Muscle of back (tissue), 11 donors: Measurements from ENCODE around the gene CAPZB. TPM values are rescaled to one million over a fixed set of nuclear protein-coding genes. Genes with fewer than 3 reads are reported as not detected.
A peak's percentile ranks its signal among the peaks of the same experiment; 100 is the strongest.

Experiments used
- DNase-seq, 3 donors: peaks; one replicate each; pipeline versions ENCODE4 v3.0.0 to v3.0.0-alpha.2; 2013
- polyA plus RNA-seq, 10 donors: library from polyadenylated mRNA; unstranded; fragments of 120-200 nt; gene quantifications; one replicate each; pipeline ENCODE4 v1.2.1, GENCODE V29; 2013; ENCODE audit not compliant: insufficient read length in 10 of 10

The CAPZB gene
- polyA plus RNA-seq, 10 donors = 218 to 290 (median 246) TPM

DNA sequence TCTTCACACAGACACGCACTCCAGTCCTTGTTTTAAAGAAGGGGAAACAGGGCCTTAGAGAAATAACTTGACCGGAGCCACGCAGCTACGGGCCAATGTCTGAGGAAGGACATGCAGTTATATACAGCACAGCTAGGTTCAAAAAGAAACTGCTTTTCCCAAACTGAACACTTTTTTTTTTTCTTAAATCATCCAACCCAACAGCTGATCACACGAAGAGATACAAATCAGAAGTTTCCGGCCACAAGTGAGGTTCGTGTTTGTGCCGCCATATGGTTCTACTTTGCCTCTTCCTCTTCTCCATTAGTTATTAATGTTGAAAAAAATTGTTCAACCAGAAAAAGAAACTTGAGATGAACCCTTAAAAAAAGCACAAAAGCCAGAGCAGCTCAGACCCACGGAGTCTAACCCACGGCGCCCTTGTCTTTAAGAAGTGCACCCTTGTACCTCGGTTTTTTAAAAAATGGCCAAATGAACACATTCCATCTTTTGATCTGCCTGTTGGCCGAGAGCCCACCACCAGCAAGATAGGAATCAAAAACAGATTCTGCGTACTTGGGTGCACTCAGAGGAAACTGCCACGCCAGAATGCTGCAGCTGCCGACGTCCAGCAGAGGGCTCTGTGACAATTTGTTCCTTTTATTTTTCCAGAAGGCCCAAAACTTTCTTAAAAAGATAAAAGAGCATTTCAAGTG is 94.3 kb downstream of the CAPZB start:
- DNase-seq = peak; percentile 80 to 92 (median 84)

DNA sequence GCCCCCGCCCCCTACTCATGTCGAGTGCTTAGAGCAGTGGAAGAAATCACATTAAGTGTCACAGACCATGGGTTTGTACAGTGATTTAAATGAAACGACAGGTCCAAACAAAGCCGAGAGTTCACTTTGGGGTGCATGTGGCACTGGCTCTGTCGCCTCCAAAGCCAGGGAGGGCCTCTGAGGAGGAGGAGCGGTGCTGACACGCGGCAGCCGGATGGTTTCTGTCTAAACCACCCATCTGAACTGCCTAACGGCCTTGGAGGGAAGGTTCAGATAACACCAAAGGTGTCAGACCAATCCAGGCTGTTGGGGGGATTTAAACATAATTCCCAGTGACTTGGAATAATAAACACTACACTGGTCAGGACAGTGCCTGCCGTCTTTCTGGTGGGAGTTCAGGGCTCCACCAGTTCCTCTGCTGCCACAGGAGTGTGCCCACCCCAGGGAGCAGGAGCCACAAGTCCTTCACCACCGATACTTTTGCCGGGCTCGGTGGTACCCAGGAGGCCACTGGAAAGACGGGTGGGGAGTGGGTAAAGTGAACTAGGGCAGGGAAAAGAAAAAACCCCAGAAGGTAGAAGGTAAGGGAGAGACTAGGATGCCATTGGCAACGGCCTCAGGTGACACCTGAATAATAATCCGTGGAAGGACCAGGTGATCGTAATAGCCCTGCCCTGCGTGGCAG is 95.0 kb downstream of the CAPZB start:
- DNase-seq = no peak

DNA sequence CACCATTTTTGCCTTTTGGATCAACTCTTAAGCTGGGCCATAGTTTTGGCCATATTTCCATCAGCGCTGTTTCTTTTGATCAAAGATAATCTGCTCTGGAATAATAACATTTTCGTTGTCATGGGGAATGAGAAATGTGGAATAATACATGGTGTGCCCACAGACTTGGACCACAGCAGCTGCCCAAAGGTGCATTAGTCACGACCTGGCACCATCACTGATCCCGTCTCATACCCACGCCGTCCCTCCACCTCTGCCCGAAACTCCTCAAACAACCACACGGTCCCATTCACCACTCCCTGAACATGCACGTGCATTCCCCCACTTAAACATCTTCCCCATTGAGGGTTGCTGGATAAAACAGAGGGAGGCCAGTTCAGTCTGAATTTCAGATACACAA is 96.4 kb downstream of the CAPZB start:
- no peak for DNase-seq

DNA sequence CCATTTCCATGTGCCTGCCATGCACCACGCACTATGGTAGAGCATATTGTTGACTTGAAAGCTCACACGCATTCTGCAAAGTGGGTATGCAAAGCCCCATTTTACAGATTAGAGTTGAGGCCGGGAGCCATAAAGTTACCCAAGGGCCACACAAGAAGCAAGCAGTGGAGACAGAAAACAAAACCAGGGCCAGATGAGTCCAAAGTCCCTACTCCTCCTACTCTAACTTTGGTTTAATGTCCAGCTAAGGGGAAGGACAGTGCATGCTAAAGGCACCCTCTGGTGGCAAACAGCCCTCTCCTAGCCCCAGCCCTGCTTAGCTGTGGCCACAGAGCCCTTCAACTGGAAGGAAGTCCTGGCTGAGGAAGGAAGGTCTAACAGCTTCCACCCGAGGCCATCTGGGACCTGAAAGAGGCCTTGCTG is 98.3 kb downstream of the CAPZB start:
- no peak for DNase-seq

DNA sequence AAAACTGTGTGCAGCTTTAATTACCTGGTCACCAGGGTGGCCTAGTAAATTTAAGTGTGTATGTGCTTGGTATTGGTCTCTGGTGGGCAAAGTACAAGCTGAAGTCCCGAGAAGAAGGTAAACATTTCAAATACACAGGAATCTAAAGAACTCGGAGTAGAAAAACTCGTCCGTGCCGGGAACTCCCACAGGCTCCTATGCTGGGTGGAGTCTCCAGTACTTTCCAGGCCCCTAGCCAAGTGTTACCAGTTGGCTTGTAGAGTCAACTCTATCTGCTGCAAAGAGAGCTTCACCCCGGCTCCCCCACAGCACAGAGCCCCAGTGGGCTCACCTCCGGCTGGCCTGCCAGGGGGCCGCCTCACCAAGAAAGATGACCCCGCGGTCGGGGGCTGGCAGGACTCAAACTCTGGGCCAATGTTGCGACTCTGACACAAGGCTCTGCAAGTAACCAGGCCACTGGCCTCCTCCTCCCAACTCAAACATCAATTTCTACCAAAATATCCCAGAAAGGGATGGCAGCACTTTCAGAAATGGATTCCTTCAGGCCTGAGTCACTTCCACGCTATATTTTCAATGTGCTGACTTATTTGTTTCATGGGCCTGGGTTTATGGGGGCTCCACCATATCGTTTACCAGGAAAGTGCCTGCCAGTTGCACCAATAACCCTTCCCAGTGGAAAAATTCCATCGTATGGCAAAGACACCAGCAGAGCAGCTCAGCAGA is 99.3 kb downstream of the CAPZB start:
- DNase-seq = peak; percentile 60 to 88 (median 81)

DNA sequence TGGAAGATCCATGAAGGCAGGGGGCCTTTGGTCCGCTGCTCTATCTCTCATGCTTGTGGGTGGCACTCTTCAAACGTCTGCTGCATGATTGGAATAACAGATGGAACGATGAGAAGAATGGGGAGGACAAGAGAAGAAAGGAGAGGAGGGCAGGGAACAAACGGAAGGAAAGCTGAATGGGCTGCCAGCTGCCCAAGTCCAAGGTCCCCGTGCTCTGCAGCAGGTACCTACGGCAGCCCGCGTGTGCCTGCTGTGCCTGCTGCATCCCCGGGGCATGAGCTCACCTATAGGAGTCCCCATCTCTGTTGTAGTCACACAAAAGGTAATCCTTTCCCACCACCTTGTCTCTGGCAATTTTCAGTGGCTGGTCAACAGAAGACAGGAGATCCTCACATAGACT is 100.1 kb downstream of the CAPZB start:
- DNase-seq = no peak

DNA sequence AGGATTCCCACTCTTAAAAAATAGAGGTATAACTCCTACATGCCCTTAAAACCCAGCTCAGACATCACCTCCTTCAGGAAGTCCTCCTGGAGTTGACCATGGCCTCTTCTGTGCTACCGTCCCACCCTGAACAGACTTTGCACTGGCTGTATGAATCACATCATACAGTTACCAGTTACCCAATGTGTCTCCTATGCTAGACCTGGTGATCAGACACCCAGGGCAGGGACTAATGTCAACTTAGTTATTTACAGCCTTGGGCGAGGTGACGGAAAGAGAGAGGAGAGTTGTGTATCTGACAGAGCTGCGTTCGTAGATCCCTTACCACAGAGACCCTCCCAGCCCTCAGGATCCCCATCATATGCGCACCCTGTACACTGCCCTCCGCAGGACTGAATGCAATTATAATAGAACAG is 100.6 kb downstream of the CAPZB start:
- DNase-seq = no peak

DNA sequence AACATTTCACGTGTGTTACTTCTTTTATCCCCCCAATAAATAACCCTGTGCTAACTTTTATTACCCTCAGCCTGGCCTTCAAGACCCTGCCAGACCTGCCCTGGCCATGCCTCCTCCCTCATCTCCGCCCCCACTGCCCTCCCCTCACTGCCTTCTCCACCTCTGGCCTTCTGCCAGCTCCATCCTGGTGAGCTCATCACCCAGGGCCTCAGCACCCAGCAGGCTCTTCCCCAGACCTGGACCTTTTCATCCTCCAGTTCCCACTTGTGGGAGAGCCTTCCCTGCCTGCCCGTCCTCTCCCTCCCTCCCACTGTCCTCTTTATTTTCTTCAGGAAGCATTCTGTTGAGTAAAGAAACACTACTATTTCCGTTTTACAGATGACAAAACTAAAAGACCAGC is 101.2 kb downstream of the CAPZB start:
- DNase-seq = no peak

DNA sequence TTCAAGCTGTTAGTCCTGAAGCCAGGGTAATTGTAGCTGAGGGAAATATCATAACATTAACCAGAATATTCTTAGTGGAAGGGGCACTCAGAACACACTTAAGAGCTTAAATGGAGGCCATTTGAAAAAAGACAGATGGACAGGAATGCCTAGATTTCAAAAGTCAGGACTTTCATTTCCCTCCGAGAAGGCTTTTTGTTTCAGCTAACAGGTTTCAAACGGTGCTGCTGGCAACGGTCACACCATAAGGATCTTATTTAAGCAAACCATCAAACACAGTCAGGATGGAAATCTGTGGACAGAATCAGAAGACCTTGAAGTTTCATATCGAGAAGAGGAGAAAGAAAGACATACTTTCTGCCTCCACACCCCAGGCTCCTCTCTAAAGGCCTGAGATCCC is 103.1 kb downstream of the CAPZB start:
- DNase-seq = peak in 1 of 3 donors; percentile 51

DNA sequence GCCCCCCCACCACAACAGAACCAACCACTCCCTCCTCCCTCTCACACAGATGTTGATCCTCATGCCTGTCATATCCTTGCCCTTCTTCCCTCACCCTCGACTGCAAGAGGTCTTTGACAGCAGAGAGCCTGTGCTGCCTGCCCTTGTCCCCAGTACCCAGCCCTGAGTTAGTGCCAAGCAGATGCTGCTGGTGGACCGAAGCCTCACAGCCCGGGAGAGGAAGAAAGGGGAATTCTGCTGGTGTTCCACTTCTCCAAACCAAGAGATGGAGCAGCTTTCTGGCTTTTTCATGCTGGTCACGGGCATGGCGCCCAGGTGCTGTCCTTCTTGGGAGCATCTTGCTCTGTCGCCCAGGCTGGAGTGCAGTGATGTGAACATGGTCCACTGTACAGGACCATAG is 104.1 kb downstream of the CAPZB start:
- no peak for DNase-seq

DNA sequence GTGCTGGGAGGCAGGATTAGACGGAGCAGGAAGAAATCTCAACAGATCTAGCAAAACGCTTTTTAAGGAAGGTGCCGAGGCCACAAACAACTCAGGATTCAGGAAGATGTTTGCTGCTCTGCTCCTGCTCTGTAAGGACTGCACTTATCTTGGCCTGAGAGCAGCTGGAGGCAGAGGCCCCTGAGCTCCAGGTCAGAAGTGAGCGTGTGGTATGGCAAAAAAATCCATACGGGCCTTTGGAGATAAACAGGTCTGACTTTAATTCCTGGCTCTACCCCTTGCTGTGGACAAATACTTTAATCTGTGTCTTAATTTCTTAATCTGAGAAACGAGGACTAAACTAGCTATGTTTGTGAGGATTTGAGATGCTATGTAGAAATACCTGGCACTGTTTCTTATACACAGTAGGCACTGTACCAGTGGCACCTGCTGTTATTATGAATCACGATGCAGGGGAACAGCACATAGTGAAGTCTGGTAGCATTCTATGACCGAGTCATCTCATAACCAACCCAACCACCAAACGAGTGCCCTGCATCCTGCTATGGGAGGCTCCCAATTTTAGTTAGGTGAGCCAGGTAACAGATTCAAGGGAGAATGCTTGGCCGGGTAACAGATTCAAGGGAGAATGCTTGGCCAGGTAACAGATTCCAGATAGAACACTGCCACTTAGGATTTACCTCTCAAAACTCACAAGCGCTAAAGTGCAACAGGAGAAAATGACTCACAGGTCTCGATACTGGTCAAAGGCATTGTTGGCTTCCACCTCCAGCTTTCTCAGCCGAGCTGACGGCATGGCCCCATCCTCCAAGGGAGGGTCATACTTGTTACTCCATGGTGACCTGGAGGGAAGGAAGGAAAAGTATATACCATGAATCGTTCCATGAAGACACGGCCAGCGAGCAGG is 107.3 kb downstream of the CAPZB start:
- no peak for DNase-seq

DNA sequence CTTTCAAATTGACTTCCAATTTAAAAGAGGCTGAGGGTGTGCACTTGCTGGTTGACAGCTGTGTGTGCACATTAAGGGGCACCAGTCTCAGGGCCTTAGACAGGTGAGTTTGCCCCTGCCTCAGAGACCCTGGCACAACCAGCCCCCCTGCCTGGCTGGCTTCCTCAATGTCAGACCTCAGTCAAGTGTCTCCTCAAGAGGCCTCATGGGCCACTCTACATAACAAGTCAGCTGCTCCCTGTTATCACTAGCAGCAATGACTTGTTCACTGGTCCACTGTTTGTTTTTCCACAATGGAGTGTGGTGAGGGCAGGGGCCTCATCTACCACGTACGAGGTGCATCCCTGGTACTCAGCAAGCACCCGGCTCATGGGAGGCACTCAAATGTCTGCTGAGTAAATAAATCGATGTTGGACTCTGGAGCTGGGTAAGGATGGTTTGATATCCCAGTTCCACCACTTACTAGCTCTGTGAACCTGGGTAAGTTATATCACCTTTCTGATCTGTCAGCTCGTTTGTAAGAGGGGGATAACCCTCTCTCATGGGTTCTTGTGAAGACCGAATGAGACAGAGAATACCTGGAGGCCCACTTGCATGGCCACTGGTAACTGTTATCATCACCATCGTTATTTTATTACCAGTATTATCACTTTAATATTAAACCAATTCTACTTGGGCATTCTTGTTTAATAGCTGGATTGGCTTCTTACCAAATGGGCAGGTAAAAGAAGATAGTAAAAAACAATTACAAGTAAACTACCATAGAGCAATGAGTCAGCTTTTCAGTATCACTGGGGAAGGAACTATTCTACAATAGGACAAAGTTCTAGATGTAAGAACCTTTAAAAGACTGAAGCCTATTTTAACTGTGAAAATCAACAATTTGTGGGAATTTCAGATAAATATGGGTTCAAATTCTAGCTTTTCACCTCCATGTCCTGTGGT is 108.6 kb downstream of the CAPZB start:
- no peak for DNase-seq

DNA sequence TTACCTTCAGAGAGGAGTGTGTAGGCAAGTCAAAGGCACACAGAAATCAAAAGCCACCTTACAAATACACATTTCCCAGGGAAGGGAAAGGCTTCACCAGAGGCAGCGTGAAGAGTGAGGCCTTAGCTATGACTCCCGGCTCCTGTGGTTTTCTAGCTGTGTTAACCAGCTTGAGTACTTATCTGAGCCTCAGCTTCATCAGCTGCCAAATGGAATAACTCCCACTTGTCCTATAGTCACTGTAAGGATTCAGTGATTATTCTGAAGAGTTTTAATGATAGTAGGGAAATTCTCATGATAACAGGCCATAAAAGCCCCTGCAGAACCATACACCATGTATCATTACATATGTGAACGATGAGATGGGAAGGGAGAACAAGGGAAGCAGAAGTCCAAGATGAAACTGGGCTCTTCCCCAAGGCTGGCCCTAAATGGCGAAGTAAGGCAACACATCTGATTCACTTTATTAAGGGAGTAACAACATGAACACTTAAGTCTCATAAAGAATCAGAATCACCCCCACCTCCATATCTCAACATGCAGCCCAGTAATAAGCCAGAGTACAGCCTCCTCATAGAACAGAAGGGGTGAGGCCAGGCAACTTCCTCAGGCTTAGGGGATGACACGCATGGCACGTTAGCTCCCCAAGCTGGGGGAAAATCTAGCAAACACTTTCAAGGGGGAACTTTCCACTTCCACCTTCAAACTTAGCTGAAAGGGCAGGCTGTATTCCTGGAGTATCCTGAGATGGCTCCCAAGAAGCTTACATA is 109.5 kb downstream of the CAPZB start:
- DNase-seq = no peak

DNA sequence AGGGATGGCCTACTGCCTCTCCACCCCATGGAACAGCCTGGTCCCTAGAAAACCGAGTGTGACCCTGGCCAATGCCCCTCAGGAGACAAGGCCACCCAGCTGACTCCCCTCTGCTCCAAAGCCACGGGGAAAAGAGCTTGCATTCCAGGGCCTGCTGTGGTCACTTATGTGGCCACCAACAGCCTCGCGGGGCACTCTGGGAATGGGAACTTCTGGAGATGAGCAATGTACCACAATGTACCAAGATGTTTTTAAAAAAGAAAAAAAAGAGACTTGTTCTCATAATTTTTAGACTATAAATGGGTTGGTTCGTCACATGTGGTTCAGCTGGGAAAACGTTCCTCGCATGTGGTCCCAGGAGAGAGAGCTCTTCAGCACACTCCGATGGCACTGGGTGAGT is 110.4 kb downstream of the CAPZB start:
- DNase-seq = no peak

DNA sequence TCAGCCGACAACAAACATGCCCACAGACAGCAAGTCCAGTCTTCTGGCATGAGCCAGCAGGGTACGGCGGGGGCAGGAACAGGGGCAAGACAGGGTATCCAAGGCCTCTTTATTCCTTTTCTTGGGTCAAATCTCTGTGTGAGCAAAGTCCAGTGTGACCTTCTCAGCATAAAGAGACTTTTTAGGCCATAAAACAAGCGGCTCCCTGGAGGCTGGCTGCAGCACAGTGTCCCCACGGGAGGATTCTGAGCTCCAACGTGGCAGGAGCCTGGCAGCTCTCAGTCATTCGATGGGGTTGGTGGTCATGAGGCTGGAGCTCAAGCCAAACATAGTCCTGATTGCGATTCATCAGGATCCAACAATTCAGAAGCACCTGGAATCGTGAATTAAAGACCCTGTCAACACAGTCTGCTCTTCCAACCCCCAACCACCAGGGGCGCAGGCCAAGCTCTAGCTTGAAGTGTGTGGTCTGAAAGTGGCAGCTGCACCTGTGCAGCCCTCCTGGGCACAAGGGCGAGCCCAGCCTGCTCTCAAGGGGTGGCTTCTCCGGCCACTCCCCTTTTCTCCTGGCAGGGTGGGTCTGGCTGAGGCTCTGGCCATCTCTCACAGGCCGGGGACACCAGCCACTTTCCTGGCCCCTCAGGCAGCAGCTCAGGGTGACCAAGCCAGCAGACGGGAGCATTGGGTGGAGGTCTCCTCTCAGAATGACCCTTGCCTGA is 111.1 kb downstream of the CAPZB start:
- DNase-seq = no peak

DNA sequence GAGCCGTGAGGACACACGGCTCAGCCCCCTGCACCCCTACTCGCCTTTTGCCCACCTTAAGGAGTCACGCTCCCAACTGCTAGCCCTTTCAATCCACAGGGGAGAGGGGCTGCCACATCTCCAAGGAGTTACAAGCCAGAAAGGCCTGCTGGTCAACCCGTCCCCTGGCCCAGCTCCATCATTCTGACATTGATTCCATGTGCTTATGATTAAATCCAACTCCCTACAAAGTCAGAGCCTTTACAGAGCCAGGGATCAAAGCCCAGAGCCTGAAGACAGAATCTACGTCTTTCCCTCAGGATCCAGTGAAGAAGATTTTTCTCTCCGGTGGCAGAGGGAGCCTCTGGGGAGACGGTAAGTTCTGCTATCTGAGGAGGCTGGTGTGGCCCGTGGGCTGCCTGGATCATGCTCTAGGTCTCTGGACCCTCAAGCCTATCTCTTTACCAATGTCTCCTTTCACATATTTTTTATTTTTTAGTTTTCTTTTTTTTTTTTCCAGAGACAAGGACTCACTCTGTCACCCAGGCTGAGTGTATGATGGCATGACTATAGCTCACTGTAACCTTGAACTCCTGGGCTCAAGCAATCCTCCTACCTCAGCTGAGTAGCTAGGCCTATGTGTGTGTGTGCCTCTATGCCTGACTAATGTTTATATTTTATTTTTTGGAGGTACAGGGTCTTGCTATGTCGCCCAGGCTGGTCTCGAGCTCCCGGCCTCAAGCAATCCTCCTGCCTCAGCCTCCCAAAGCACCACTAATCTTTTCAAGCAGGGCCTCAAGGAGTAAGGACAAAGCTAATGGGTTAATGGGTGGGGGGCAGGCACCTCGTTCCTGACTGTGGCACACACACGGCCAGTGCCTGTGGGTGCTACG is 111.9 kb downstream of the CAPZB start:
- no peak for DNase-seq

DNA sequence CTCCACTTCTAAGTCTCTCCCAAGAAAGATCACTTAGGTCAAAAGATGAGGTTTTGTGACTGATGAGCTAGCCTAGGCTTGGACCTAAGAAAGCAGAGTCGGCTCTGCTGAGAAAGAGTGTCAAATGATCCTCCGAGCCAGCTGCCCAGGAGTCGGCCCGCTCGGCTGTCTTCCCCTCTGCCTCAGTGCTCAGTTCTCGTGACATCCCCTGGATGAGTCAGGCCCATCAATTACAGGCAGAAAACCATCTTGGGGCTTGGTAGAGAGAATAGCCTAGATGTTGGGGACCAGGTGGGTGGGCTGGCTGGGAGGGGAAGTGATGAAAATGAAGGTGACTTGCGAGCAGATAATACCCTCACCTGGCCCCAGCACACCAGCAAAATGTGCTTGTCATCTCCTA is 112.7 kb downstream of the CAPZB start:
- DNase-seq = no peak

DNA sequence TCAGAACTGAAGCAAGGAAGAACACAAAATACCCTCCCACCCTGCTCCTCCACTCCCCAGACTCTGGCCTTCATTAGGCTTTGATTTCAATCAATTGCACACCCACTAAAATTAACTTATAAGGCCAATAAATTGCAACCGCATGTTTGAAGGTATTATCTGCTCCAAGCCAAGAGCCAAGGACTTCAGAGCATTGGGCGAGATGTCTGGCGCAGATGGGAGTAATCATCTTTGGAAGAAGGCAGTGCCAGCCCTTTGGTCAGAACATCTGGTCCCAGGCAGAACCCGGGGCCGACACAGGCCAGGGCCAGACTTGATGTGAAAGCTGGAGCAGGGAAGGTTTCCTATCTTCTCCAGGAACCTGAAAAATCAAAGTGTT is 113.2 kb downstream of the CAPZB start:
- no peak for DNase-seq
